A549 (cell line): ENCODE data around the gene ASB2. TPM values are rescaled to one million over a fixed set of nuclear protein-coding genes. Genes with fewer than 3 reads are reported as not detected.
A peak's percentile ranks its signal among the peaks of the same experiment; 100 is the strongest.

ENCODE experiments used
- ATAC-seq, 2 experiments: fragments of 200-7000 bp in 1 of 2; fragments of >200 bp in 1 of 2; cut with Nextera tagmentation in 1 of 2; cut with Tn5 transposase in 1 of 2; 3 replicates each; pipeline versions ENCODE4 v1.8.0 to v1.9.1; 2018 to 2020; ENCODE audit warnings: mild to moderate bottlenecking in 1 of 2, moderate library complexity in 1 of 2
- CTCF ChIA-PET: fragments of 300-600 bp; sonication (Branson Sonifier 250); formaldehyde crosslinking; extraction: SDS; loops from one replicate; lab custom pipeline; 2021; ENCODE audit warnings: antibody characterized with exemption, inconsistent platforms; lab: Yijun Ruan, JAX
- POLR2A ChIA-PET: fragments of 350-600 bp; formaldehyde crosslinking; extraction: SDS; loops from one replicate; lab custom pipeline; 2021; ENCODE audit warnings: antibody characterized with exemption, inconsistent platforms; lab: Yijun Ruan, JAX
- DNase-seq, 2 experiments: peaks; one replicate each; pipeline versions ENCODE4 v3.0.0 to v3.0.0-alpha.2; 2011 to 2016; ENCODE audit warnings: low read depth in 1 of 2, low spot score in 1 of 2
- FAIRE-seq: peaks from 2 replicates; lab custom pipeline; 2011; peaks lifted over from hg19 to GRCh38; lab: Jason Lieb, UNC
- H3K27ac ChIP-seq, 2 experiments: fragments of >200 bp; sonication (Bioruptor Twin); formaldehyde crosslinking; 3 replicates each; pipeline ENCODE4 v1.5.1; 2016 to 2017
- H3K4me1 ChIP-seq: fragments of >200 bp; sonication (Bioruptor Twin); formaldehyde crosslinking; 3 replicates; pipeline ENCODE4 v1.6.1; 2016
- H3K4me2 ChIP-seq: fragments of >200 bp; sonication (Bioruptor Twin); formaldehyde crosslinking; 3 replicates; pipeline ENCODE4 v1.6.1; 2016
- H3K4me3 ChIP-seq: fragments of >200 bp; sonication (Bioruptor Twin); formaldehyde crosslinking; 3 replicates; pipeline ENCODE4 v1.5.1; 2016
- H3K9me3 ChIP-seq: fragments of >200 bp; sonication (Bioruptor Twin); formaldehyde crosslinking; 3 replicates; pipeline ENCODE4 v1.6.1; 2016
- BHLHE40 ChIP-seq: IDR thresholded peaks from 2 replicates; pipeline ENCODE4 v1.6.1; 2012; ENCODE audit warnings: low read depth, low read length, inconsistent platforms
- CHD2 ChIP-seq: fragments of 150-350 bp; IDR thresholded peaks from 2 replicates; pipeline ENCODE4 v1.6.1; 2014; ENCODE audit warnings: low read length; ENCODE audit not compliant: partially characterized antibody
- ESRRA ChIP-seq: fragments of 150-350 bp; IDR thresholded peaks from 2 replicates; pipeline ENCODE4 v1.6.1; 2014; ENCODE audit warnings: mild to moderate bottlenecking, low read length, borderline replicate concordance
- FOSL2 ChIP-seq, 2 experiments: fragments of 450-650 bp in 1 of 2; fragments of >200 bp in 1 of 2; sonication (Bioruptor Twin) in 1 of 2; formaldehyde crosslinking; IDR thresholded peaks; 2 replicates each; pipeline versions ENCODE4 v1.5.0 to v1.6.1; 2016 to 2020; ENCODE audit warnings: mild to moderate bottlenecking in 1 of 2, moderate library complexity in 1 of 2
- FOXS1 ChIP-seq: fragments of 250-450 bp; sonication (Bioruptor Pico); IDR thresholded peaks from 2 replicates; pipeline ENCODE4 v1.5.0; 2020; ENCODE audit warnings: mild to moderate bottlenecking, moderate library complexity
- HOXB13 ChIP-seq: fragments of 250-450 bp; sonication (Bioruptor Pico); IDR thresholded peaks from 2 replicates; pipeline ENCODE4 v1.5.0; 2020; ENCODE audit warnings: low read depth, mild to moderate bottlenecking, moderate library complexity
- JUN ChIP-seq, 2 experiments: fragments of >200 bp; sonication (Bioruptor Twin); formaldehyde crosslinking; IDR thresholded peaks; 2 replicates in 1 of 2; 3 replicates in 1 of 2; pipeline ENCODE4 v1.6.1; 2016 to 2017
- MAFK ChIP-seq: fragments of 450-650 bp; IDR thresholded peaks from 2 replicates; pipeline ENCODE4 v1.6.1; 2014; ENCODE audit not compliant: partially characterized antibody
- MAZ ChIP-seq: fragments of 150-350 bp; IDR thresholded peaks from 2 replicates; pipeline ENCODE4 v1.6.1; 2014; ENCODE audit warnings: antibody characterized with exemption, low read depth, low read length, borderline replicate concordance
- POLR2AphosphoS2 ChIP-seq: conservative IDR thresholded peaks from 2 replicates; pipeline ENCODE4 v1.6.1; 2012; ENCODE audit warnings: low read length, improper control_type of control experiment, inconsistent platforms
- RAD21 ChIP-seq, 2 experiments: fragments of >200 bp in 1 of 2; sonication (Bioruptor Twin) in 1 of 2; formaldehyde crosslinking in 1 of 2; IDR thresholded peaks in 1 of 2; conservative IDR thresholded peaks in 1 of 2; 2 replicates in 1 of 2; 3 replicates in 1 of 2; pipeline ENCODE4 v1.6.1; 2012 to 2018; ENCODE audit warnings: inconsistent platforms in 1 of 2
- RARB ChIP-seq: fragments of 250-450 bp; sonication (Bioruptor Pico); IDR thresholded peaks from 2 replicates; pipeline ENCODE4 v1.8.0; 2021; ENCODE audit warnings: mild to moderate bottlenecking, moderate library complexity
- ZC3H11A ChIP-seq: fragments of 450-650 bp; IDR thresholded peaks from 2 replicates; pipeline ENCODE4 v1.6.1; 2014; ENCODE audit warnings: antibody characterized with exemption, mild to moderate bottlenecking
- ZFP36 ChIP-seq: fragments of 450-650 bp; IDR thresholded peaks from 2 replicates; pipeline ENCODE4 v1.6.1; 2014; ENCODE audit warnings: borderline replicate concordance; ENCODE audit not compliant: partially characterized antibody
- WGBS: methylation state at CpG from one replicate; pipeline ENCODE4 v1.1.6; 2017; ENCODE audit errors: missing lambda C conversion rate; 5-methylcytosine and 5-hydroxymethylcytosine counted together
- polyA plus RNA-seq, 4 experiments: library from polyadenylated mRNA; depleted of rRNA in 3 of 4; stranded (reverse); fragments of >200 nt; fragmentation: RNase III in 1 of 4; extraction: RNeasy Plus Mini Kit Qiagen cat#74134 plus additional on column Dnase treatment in 1 of 4; gene quantifications; 2 replicates in 3 of 4; 3 replicates in 1 of 4; pipeline ENCODE4 v1.2.3, GENCODE V29; 2011 to 2017
- TF ChIP-seq, protein P1 (sequence below): IDR thresholded peaks from 2 replicates; pipeline ENCODE4 v1.6.1; 2012
- TF ChIP-seq, protein P2 (sequence below): fragments of >200 bp; sonication (Bioruptor Twin); formaldehyde crosslinking; IDR thresholded peaks from 3 replicates; pipeline ENCODE4 v1.5.1; 2016
- TF ChIP-seq, protein P3 (sequence below): fragments of 200-600 bp; sonication (generic); IDR thresholded peaks from 2 replicates; pipeline ENCODE4 v1.6.1; 2016; ENCODE audit warnings: antibody characterized with exemption, mild to moderate bottlenecking, moderate library complexity
- TF ChIP-seq, protein P4 (sequence below): fragments of 450-650 bp; IDR thresholded peaks from 2 replicates; pipeline ENCODE4 v1.6.1; 2014; ENCODE audit warnings: antibody characterized with exemption
- TF ChIP-seq, protein P5 (sequence below): IDR thresholded peaks from 2 replicates; pipeline ENCODE4 v1.6.1; 2012
- TF ChIP-seq, protein P6 (sequence below): fragments of 250-450 bp; sonication (Bioruptor Pico); IDR thresholded peaks from 2 replicates; pipeline ENCODE4 v1.5.0; 2021; ENCODE audit warnings: mild to moderate bottlenecking, moderate library complexity, borderline replicate concordance

The ASB2 gene
- polyA plus RNA-seq, 2 of the 4 experiments (the other 2 are of a cell fraction), result 0.03 to 0.10 TPM

DNA sequence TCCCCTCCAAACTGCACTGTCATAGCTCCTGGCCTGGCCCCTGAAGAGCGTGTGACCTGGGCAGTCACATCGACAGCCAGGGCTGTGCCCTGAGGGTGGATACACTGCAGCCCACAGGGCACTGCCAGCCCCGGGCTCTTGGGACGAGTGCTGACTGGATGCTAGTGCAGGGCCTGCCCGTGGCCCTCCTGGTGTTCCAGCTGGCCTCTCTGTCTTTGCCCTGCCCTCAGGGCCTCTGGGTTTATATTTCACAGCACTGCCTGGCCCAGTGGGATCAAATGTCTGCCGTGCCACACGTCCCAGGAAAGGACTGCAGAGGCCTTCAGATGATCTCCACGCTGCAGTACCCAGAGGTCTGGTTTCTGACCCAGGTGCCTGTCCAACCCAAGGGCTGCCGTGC is 10.6 kb upstream of the ASB2 start (continued):
- TF ChIP-seq, protein P1, sequence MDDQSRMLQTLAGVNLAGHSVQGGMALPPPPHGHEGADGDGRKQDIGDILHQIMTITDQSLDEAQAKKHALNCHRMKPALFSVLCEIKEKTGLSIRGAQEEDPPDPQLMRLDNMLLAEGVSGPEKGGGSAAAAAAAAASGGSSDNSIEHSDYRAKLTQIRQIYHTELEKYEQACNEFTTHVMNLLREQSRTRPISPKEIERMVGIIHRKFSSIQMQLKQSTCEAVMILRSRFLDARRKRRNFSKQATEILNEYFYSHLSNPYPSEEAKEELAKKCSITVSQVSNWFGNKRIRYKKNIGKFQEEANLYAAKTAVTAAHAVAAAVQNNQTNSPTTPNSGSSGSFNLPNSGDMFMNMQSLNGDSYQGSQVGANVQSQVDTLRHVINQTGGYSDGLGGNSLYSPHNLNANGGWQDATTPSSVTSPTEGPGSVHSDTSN, result no peak
- TF ChIP-seq POLR2AphosphoS2, result no peak
- TF ChIP-seq HOXB13 (CRISPR knock-in tag), result no peak

DNA sequence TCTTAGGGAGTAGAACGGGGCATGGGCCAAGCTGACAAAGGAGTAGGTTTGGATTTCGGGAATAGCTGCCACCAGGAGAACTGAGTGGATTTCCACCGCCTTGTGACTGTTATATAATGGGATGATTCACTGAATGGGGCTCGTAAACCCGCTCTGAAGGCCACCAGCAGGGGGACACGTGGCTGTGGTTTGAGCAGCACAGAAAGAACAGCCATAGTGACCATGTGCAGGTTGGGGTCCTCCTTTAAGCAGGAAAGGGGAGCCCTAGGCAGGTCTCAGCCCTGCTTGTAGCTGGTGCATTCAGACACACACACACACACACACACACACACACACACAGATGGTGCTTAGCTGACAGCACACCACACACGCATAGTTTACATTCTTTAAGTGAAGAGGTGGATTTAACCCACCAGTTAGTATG is 8.6 kb upstream of the ASB2 start:
- no peak for FAIRE-seq
- no peak for TF ChIP-seq BHLHE40
- no peak; the same call in 1 of the 2 replicates for TF ChIP-seq FOSL2 (IDR thresholded peaks at IDR 0.05)
- TF ChIP-seq FOSL2 (CRISPR knock-in tag; IDR thresholded peaks at IDR 0.05), result peak; percentile 67
- TF ChIP-seq, protein P2, sequence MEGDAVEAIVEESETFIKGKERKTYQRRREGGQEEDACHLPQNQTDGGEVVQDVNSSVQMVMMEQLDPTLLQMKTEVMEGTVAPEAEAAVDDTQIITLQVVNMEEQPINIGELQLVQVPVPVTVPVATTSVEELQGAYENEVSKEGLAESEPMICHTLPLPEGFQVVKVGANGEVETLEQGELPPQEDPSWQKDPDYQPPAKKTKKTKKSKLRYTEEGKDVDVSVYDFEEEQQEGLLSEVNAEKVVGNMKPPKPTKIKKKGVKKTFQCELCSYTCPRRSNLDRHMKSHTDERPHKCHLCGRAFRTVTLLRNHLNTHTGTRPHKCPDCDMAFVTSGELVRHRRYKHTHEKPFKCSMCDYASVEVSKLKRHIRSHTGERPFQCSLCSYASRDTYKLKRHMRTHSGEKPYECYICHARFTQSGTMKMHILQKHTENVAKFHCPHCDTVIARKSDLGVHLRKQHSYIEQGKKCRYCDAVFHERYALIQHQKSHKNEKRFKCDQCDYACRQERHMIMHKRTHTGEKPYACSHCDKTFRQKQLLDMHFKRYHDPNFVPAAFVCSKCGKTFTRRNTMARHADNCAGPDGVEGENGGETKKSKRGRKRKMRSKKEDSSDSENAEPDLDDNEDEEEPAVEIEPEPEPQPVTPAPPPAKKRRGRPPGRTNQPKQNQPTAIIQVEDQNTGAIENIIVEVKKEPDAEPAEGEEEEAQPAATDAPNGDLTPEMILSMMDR, result peak; percentile 24
- TF ChIP-seq, protein P3, sequence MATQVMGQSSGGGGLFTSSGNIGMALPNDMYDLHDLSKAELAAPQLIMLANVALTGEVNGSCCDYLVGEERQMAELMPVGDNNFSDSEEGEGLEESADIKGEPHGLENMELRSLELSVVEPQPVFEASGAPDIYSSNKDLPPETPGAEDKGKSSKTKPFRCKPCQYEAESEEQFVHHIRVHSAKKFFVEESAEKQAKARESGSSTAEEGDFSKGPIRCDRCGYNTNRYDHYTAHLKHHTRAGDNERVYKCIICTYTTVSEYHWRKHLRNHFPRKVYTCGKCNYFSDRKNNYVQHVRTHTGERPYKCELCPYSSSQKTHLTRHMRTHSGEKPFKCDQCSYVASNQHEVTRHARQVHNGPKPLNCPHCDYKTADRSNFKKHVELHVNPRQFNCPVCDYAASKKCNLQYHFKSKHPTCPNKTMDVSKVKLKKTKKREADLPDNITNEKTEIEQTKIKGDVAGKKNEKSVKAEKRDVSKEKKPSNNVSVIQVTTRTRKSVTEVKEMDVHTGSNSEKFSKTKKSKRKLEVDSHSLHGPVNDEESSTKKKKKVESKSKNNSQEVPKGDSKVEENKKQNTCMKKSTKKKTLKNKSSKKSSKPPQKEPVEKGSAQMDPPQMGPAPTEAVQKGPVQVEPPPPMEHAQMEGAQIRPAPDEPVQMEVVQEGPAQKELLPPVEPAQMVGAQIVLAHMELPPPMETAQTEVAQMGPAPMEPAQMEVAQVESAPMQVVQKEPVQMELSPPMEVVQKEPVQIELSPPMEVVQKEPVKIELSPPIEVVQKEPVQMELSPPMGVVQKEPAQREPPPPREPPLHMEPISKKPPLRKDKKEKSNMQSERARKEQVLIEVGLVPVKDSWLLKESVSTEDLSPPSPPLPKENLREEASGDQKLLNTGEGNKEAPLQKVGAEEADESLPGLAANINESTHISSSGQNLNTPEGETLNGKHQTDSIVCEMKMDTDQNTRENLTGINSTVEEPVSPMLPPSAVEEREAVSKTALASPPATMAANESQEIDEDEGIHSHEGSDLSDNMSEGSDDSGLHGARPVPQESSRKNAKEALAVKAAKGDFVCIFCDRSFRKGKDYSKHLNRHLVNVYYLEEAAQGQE, result no peak
- TF ChIP-seq, protein P4, sequence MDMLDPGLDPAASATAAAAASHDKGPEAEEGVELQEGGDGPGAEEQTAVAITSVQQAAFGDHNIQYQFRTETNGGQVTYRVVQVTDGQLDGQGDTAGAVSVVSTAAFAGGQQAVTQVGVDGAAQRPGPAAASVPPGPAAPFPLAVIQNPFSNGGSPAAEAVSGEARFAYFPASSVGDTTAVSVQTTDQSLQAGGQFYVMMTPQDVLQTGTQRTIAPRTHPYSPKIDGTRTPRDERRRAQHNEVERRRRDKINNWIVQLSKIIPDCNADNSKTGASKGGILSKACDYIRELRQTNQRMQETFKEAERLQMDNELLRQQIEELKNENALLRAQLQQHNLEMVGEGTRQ, result peak; percentile 47
- TF ChIP-seq, protein P5, sequence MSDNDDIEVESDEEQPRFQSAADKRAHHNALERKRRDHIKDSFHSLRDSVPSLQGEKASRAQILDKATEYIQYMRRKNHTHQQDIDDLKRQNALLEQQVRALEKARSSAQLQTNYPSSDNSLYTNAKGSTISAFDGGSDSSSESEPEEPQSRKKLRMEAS, result peak; percentile 72
- TF ChIP-seq RAD21 (conservative IDR thresholded peaks at IDR 0.05 in 1 of 2, IDR thresholded peaks at IDR 0.05 in 1 of 2), result peak; percentile 21 to 34; a peak in 1 of 5 replicates
- no peaks in the 10 kb centered on the region for H3K9me3 ChIP-seq
- 20% methylated on average over 7 of the region's 7 CpGs for WGBS
- peaks cover 15% of the 10 kb centered on the region for H3K4me1 ChIP-seq
- ChIA-PET POLR2A (no interaction called here), CTCF (interaction anchor here (0.8 to 7.0 kb wide), 10 partner anchors 8 to 112 kb away, joined by 3 to 83 read pairs (median 6); partner anchors contain the start of gene CCDC197)
- peak; percentile 56 to 76 for DNase-seq
- no peak overlapping the region for H3K4me2 ChIP-seq
- H3K27ac ChIP-seq, result 0 out of 6 replicates have a peak overlapping the region, but pooled peaks of 1 of the 2 experiments have one; percentile 20
- no peak overlapping the region for H3K4me3 ChIP-seq
- ATAC-seq, result peak; percentile 75 to 87; a peak in 5 of 6 replicates

DNA sequence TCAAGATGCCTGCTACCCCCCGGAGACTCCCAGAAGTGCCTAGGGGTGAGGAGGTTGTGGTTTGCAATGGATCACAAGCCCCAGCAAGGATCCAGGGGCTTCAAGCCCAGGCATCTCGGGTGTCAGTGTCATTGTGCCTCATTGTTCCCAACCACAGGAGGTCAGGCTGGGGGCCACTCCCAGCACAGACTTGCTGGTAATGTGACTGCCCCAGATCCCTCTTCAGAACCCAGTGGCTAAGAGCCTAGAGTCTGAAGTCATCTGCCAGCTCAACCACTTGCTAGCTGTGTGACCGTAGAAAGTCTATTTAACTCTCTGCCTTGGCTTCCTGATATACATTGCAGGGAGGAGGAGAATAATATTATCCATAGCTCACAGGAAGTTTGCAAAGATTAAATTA is 7.7 kb upstream of the ASB2 start:
- CTCF ChIA-PET, result interaction anchor here (1.0 to 7.0 kb wide), 10 partner anchors 9 to 153 kb away, joined by 3 to 83 read pairs (median 7); partner anchors contain the start of gene CCDC197
- ATAC-seq, result no peak

More for the DNA sequence above, 7.7 kb upstream of the ASB2 start:
- no peak overlapping the region for H3K4me3 ChIP-seq
- POLR2A ChIA-PET, result no interaction called here
- FAIRE-seq, result no peak
- peaks cover 15% of the 10 kb centered on the region for H3K4me1 ChIP-seq
- H3K27ac ChIP-seq, result no peak overlapping the region
- no peak for DNase-seq
- no peak overlapping the region for H3K4me2 ChIP-seq
- TF ChIP-seq CHD2 (no peak), ZFP36 (no peak), ESRRA (no peak), MAFK (no peak), RARB (no peak), ZC3H11A (no peak), FOXS1 (no peak), JUN (IDR thresholded peaks at IDR 0.05) (no peak), MAZ (no peak)
- TF ChIP-seq, protein P5, result no peak
- TF ChIP-seq, protein P6, sequence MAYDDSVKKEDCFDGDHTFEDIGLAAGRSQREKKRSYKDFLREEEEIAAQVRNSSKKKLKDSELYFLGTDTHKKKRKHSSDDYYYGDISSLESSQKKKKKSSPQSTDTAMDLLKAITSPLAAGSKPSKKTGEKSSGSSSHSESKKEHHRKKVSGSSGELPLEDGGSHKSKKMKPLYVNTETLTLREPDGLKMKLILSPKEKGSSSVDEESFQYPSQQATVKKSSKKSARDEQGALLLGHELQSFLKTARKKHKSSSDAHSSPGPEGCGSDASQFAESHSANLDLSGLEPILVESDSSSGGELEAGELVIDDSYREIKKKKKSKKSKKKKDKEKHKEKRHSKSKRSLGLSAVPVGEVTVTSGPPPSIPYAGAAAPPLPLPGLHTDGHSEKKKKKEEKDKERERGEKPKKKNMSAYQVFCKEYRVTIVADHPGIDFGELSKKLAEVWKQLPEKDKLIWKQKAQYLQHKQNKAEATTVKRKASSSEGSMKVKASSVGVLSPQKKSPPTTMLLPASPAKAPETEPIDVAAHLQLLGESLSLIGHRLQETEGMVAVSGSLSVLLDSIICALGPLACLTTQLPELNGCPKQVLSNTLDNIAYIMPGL (CRISPR knock-in tag), result no peak
- no peaks in the 10 kb centered on the region for H3K9me3 ChIP-seq
- 71% methylated on average over 2 of the region's 3 CpGs for WGBS
